ENCODE measurements around the gene ZFP92. TPM values are rescaled to one million over a fixed set of nuclear protein-coding genes. Genes with fewer than 3 reads are reported as not detected.
A peak's percentile ranks its signal among the peaks of the same experiment; 100 is the strongest.

The ZFP92 gene
- total RNA-seq, 1 experiment from 2014 or later = not detected

DNA sequence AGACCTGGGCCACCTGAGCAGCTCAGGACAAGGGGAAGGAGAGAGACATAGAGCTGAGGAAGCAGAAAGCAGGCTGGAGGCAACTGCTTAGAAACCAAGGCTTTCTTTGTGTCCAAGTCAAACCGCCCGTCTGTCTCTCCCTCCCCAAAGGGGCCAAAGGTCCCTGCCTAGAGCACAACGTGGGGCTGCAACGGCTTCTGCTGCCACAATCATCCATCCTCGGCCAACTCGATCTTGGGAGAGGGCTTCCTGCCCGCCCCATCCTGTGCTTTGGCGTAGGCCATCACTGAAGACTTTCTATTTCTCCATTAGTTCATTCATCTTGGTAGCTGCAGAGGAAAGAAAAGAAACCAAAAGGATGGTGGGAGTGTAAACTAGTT lies 36.3 kb downstream of the ZFP92 start:
- no peak for DNase-seq (ENCODE audit: low spot score)
- in situ Hi-C loops (cut with HindIII; ENCODE audit: low sequenced_read_pairs) = no loop called here

DNA sequence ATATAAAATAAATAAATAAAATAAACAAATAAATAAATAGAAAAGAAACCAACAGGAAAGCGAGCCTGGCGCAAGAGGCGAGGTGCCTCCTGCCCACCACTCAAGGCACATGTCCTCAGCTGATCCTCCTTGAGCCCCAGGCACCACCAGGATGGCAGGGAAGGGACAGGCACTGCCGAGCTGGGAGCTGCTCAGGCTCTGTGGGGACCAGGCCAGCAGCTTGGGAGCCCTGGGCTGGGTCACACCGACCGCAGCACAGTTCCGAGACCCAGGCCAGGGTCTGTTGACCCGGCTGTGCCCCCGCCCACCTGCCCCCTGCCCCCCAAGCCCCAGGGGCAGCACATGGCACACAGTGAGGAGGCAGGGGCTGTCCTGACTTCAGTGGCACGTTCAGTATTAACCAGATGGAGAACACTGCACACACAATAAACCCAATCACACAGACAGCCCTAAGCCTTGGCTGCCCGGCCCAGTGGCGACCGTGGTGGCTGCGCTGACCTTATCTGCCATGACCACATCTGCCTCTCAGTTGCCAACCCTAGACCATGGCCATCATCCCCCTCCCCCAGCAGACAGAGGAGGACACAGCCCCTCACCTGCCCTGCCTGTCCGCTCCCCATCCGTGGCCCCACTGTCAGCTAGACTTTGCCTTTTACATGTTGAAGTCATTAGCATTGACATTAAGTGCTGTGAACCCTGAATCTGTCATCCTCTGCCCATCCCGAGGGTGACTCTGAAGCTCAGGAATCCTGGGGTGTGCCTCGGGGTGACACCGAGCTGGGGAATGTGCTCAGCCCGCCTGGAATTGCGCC lies 37.5 kb downstream of the ZFP92 start:
- no peak for DNase-seq (ENCODE audit: low spot score)

DNA sequence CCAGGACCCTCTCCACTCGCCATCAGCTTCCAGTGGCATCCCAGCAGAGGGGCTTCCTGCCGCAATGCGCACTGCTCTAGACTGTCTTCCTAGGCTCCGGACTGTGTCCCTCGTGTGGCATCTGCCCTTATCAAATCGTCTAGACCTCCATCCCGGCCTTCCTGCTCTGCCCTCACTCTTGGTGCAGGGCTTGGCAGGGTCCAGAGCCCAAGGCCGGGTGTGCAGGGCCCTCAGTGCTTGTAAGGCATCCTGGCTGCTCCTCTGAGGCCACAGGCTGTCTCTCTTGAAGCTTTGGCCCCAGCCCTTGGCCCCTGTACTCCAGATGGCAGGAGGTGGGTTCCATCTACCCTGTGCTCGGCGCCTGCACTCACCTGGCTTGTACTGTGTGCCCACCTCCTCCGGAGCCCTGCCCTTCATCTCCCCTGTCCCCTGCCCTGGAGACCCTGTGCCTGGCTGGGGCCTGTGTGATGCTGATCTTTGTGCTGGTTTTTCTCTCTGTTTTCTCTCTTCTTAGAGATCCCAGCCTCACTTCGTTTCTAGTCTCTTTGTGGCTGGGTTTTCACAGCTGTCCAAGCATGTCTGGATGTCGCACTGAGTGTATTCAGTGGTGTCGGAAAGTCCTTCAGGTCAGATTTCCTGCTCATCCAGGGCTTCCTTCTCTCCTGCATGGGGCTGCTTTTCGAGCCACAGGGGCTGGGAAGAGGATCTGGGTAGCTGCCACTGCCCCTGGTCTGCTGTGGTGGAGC lies 38.3 kb downstream of the ZFP92 start:
- no peak for DNase-seq (ENCODE audit: low spot score)
- in situ Hi-C loops (cut with HindIII; ENCODE audit: low sequenced_read_pairs) = no loop called here

More for the DNA sequence above, 37.5 kb downstream of the ZFP92 start:
- in situ Hi-C loops (cut with HindIII; ENCODE audit: low sequenced_read_pairs) = no loop called here

DNA sequence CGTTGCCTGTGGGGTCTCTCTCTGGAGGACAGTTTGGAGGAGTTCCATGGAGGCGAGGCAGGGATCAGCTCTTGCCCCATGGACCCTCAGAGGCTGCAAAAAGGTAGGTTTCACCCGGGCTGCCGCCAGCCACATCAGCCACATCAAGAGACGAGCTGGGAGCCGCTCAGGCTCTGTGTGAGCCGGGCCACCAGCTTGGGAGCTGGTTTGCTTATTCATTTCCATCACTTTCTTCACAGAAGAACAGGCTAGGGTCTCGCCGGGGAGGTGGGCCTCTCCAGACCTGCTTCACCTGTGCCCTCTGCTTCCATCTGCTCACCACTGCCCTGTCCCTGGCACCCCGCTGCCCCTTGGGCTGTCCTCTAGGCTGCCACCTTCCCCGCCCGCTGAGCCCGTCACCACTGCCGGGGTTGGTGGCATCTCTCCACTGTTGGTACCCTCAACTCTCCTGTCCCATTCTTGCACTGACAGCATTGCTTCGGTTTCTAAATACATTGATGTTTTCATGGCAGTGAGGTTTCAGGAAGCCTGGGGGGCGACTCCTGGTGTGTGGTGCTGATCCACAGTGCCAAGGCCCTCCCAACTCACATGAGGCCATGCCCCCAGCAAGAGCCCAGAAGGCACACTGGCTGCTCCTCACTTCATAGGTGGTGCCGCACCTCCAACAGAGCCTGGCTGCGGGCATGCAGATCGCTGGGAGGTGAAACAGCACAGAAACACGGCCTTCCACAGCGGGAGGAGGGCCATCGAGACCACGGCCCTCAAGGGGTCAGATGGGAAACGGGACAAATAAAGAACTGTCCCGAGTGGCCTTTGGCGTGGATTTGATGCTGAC lies 39.1 kb downstream of the ZFP92 start:
- in situ Hi-C loops (cut with HindIII; ENCODE audit: low sequenced_read_pairs) = no loop called here
- DNase-seq (ENCODE audit: low spot score) = no peak

DNA sequence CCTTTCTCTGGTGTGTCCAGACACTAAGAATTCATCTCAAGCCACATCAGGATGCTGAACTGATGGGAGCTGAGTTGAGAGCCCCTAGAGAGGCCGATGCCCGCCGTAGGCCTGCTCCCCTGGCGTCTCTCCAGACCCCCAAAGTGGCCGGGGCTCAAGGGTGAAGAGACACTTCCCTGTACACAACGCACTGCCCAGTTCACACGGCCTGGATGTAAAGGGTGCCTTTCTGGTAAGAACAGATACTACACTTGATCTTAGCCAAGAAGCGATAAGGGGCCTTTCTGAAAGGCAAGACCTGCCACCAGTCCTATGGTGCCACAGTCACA lies 39.6 kb downstream of the ZFP92 start:
- DNase-seq (ENCODE audit: low spot score) = no peak
- in situ Hi-C loops (cut with HindIII; ENCODE audit: low sequenced_read_pairs) = no loop called here

DNA sequence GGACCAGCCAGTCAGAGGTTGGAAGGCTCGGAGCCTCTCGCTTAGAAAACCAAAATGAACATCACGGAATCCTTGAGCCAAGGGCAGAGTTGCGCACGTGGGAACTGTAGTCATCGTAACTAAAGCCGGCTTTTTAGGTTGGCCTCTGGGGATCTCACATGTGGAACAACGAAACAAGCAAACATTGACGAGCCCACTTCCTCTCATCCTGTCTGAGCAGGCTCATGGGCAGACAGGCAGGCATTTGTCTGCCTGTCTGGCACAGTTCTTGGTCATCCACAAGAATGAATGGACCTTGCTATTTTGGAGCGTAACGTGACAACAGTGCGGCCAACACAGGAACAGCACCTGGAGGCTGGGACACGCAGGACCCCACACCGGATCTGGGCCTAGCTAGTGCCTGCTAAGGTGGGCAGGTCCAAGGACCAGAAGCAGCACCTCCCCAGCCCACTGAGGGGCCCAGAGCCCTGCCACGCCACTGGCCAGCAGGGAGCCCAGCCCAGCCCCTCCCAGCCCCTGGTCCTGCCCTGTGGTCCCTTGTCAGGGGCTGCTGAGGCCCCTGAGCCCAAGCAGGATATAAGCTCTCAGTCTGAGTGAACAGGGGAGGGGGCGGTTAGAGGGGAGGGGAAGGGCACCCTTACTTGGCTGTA lies 43.8 kb downstream of the ZFP92 start:
- DNase-seq (ENCODE audit: low spot score) = no peak
- in situ Hi-C loops (cut with HindIII; ENCODE audit: low sequenced_read_pairs) = no loop called here

DNA sequence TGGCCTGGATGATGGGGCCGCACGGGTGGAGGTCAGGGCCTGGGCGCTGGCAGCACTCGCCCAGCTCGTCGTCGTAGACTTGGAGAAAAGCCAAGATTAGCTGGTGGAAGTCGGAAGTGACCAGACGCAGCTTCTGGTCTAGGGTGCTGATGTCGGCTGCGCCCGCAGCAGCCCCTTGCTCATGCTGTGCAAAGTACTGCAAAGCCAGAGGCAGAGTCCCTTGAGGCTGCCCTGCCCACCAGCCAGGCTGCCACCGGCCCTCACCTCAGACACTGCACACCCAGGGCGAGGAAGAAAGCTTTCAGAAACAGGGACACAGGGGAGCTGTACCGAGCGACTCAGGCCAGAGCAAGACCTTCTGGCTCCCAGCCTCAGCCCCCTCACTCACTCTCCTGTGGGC lies 44.3 kb downstream of the ZFP92 start:
- DNase-seq (ENCODE audit: low spot score) = no peak
- in situ Hi-C loops (cut with HindIII; ENCODE audit: low sequenced_read_pairs) = no loop called here

DNA sequence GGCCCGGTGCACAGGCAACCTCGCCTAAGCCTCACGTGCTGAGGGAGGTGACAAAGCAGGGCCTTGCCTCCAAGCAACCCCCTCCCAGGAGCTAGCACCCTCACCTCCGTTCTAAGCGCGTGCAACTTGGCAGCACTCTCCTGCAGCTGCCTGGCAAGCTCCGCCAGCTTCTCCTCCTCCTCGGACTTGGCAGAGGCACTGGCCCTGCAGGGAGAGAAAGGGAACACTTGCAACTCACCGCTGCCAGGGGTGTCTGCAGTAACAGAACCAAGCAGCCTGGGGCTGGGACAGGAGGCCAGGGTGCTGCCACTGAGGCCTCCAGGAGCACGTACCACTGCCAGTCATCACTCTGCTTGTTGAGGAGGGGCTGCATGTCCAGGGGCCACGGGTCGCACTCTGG lies 44.9 kb downstream of the ZFP92 start:
- in situ Hi-C loops (cut with HindIII; ENCODE audit: low sequenced_read_pairs) = no loop called here
- DNase-seq (ENCODE audit: low spot score) = no peak

DNA sequence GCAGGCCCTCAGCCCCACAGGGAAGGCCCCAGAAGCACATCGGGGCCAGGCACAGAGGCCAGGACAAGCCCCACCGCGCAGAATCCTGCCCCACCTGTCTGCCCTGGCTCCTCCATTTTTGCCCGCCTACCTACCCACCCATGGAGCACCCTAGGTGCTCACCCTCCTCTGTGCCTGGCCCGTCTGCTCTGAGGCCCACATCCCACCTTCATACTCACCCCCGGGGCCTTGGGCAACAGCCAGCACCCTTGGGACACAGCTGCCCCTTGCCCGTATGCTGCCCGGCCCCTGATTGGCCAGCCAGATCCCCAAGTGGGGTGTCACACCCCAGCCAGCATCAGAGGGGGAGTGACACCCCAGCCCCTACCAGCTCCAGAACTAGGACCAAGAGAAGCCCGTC lies 45.4 kb downstream of the ZFP92 start:
- no peak for DNase-seq (ENCODE audit: low spot score)
- in situ Hi-C loops (cut with HindIII; ENCODE audit: low sequenced_read_pairs) = no loop called here

DNA sequence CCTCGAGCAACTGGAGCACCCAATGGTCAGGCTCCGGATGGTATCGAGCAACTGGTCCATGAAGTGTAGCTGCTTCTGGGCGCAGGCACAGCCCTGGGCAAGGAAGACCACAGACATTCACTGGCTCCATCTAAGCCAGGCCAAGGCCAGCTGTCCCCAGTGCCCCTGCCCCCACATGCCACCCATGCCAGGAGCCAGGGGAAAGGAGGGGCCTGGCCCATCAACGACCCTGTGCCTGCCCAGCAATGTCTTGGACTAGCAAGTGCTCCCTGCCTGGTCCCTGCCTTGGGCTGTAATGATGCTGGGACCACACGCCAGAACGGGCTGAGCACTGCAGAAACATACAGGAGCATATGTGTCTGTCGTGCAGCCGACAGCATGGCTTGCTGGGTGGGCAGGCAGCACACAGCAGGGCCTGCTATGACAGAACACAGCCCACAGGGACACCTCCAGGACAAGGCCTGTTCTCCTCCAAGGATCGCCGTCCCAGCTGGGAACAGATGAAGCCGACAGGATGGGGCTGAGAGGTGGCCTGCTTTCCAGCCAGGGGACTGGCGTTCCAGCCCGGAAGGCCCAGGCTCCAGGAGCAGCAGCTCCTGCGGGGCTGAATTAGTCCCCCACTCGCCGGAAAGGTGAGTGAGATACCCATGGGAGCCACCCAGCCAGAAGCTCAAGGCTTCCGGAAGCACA lies 46.0 kb downstream of the ZFP92 start:
- DNase-seq (ENCODE audit: low spot score) = no peak
- in situ Hi-C loops (cut with HindIII; ENCODE audit: low sequenced_read_pairs) = no loop called here

DNA sequence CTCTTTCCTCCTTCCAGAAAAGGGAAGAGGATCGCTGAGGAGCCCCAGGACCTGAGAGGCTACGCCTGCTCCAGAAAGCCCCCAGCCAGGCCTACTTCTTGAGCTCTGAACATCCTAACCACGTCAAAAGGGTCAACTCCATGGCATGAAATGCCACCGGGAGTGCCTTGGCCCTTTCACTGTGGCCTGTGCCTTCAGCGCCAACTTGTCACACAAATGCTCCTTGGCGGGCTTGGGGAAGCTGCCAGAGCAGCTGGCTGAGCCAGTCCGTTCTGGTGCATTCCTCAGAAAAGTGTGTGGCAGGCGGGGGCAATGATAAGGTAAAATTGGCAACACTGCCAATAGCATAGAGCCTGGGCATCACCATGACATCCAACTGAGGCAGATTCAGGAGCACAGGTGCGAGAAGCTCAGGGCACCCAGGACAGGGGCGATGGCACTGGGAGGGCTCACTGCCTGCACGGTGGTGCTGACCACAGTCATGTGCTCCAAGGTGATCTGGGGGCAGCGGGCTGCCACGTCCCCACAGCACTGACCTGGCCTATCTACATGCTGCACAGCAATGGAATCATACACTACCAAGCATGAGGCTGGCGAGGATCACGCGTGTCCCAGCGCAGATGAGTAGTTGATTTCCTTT lies 46.7 kb downstream of the ZFP92 start:
- in situ Hi-C loops (cut with HindIII; ENCODE audit: low sequenced_read_pairs) = no loop called here
- no peak for DNase-seq (ENCODE audit: low spot score)

DNA sequence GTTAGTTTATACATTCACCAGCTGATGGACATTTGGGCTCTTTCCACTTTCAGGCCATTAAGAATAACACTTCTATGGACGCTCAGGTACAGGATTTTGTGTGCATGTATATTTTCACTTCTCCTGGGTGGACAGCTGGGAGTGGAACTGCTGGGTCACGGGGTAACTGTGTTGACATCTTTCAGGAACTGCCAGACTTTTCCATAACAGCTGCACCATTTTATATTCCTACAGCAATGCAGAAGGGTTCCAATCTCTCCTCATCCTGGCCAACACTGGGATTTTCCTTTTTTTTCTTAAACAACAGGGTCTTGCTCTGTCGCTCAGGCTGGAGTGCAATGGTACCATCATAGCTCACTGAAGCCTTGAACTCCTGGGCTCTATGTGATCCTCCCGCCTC lies 47.2 kb downstream of the ZFP92 start:
- DNase-seq (ENCODE audit: low spot score) = no peak
- in situ Hi-C loops (cut with HindIII; ENCODE audit: low sequenced_read_pairs) = no loop called here

DNA sequence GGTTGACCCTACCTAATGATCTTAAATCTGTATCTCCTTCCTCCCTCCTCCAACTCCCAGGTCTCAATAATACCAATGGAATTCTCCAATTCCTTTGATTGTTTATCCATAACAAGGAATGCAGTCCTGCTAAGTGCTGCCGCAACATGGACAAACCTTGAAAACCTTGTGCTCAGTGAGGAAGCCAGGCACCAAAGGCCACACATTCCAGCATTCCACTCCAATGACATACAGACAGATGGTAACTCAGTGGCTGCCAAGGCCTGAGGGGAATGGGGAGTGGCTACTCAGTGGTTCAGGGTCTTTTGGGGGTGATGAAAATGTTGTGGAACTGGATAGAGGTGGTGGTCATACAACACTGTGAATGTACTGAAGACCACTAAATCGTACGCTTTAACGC lies 48.7 kb downstream of the ZFP92 start:
- in situ Hi-C loops (cut with HindIII; ENCODE audit: low sequenced_read_pairs) = no loop called here
- DNase-seq (ENCODE audit: low spot score) = no peak

DNA sequence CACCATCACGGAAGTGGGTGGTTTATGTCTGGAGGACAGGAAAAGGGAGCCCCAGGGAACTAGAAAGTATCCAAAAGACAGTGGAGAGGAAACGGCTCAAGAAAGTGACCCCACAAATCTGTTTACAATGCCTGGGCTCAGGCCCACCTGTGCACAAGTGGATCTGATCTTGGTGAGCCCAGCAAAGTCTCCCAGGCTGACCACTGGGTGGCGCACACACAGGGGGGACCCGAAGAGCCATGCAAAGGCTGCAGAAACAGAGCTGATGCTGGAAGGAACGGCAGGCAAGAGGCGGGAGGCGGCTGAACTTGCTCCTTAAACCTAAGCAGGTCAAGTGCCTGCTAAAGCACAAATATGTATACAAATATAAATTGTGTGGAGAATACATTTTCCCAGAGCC lies 49.6 kb downstream of the ZFP92 start:
- DNase-seq (ENCODE audit: low spot score) = peak; percentile 62
- in situ Hi-C loops (cut with HindIII; ENCODE audit: low sequenced_read_pairs) = no loop called here

Other genes with a start within 250 kb of the ZFP92 start
- gene MAGEA1, start 232.2 kb upstream of the ZFP92 start, total RNA-seq (2014; rRNA removed; shearing (Covaris generic)) = not detected in 2 replicates
- gene PNMA6F, start 89.7 kb upstream of the ZFP92 start, total RNA-seq (2014; rRNA removed; shearing (Covaris generic)) = 0.03 TPM in 1 of 2 replicates, not detected in the other
- 1.8 and 2.9 TPM in 2 replicates for gene ZNF275, start 77.3 kb upstream of the ZFP92 start, total RNA-seq (2014; rRNA removed; shearing (Covaris generic))
- gene PNMA6E, start 10.1 kb upstream of the ZFP92 start, total RNA-seq (2014; rRNA removed; shearing (Covaris generic)) = not detected in 2 replicates
- not detected in 2 replicates for gene TREX2, start 34.6 kb downstream of the ZFP92 start, total RNA-seq (2014; rRNA removed; shearing (Covaris generic))
- gene HAUS7, start 59.1 kb downstream of the ZFP92 start, total RNA-seq (2014; rRNA removed; shearing (Covaris generic)) = 50.8 and 63.6 TPM in 2 replicates
- not detected in 2 replicates for gene BGN, start 83.5 kb downstream of the ZFP92 start, total RNA-seq (2014; rRNA removed; shearing (Covaris generic))
- gene ATP2B3, start 106.2 kb downstream of the ZFP92 start, total RNA-seq (2014; rRNA removed; shearing (Covaris generic)) = not detected in 2 replicates
- gene CCNQ, start 187.7 kb downstream of the ZFP92 start, total RNA-seq (2014; rRNA removed; shearing (Covaris generic)) = 43.7 and 62.8 TPM in 2 replicates
- 0.20 and 2.5 TPM in 2 replicates for gene DUSP9, start 235.7 kb downstream of the ZFP92 start, total RNA-seq (2014; rRNA removed; shearing (Covaris generic))

All from G401 (cell line).